ENCODE measurements around the gene TUBGCP6. TPM values are rescaled to one million over a fixed set of nuclear protein-coding genes. Genes with fewer than 3 reads are reported as not detected.
A peak's percentile ranks its signal among the peaks of the same experiment; 100 is the strongest.

TUBGCP6 gene
- total and polyA plus RNA-seq, 2 experiments from 2014 or later, result 18.6 to 47.1 TPM

DNA sequence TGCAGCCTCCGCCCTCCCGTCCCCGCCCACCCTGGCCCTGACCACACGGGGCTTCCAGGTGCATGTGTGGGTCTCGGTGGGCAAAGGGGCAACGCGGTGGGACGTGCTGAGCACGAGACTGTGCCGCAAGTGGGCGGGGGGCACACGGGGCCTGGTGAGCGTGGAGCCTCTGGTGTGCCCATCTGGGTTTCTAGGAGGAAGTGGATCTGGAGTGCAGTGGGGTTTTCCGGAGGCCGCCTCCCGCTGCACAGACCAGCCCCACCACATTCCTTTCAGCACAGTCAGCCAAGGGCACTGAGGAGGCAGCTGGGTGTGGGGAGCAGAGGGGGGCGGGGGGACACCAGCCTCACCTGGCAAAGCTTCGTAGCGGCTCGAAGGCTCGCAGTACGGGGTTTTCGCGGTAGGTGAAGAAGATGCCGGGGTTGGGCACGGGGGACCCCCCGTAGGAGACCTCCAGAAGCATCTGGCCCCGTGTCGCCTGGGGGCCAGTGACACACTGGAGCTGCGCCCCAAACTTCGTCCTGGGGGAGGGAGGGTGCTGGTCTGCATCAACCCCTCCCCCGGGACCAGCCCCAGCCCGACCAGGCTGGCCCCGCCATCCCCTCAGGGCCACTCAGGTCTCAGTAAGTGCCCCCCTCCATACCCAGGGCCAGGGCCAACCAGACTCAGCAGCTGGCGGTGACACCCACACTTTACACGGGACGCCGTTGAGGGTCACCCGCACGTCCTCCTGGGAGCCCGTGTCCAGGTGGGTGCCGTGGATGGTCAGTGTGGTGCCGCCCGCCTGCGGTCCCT lies 37.7 kb upstream of the TUBGCP6 start:
- no peak overlapping the region for H2AFZ ChIP-seq
- no peaks in the 10 kb centered on the region for H4K20me1 ChIP-seq (replicated peaks; ENCODE audit: insufficient read depth)
- Mint-ChIP-seq H3K4me1 (no peaks in the 10 kb centered on the region), H3K36me3 (ENCODE audit: low read depth) (peaks cover 44% of the 10 kb centered on the region), H3K4me3 (no peak overlapping the region), H3K27me3 (ENCODE audit: insufficient read depth, low read depth, poor library complexity) (peaks cover 9% of the 10 kb centered on the region), H3K9me3 (no peaks in the 10 kb centered on the region), H3K27ac (no peak overlapping the region)
- TF ChIP-seq NANOG (IDR thresholded peaks at IDR 0.05; ENCODE audit: borderline replicate concordance), result no peak
- no peak for TF ChIP-seq POLR2AphosphoS5 (IDR thresholded peaks at IDR 0.05; ENCODE audit: low read depth)
- no peak for TF ChIP-seq ZNF114 (CRISPR knock-in tag; IDR thresholded peaks at IDR 0.05)
- TF ChIP-seq, protein P1, sequence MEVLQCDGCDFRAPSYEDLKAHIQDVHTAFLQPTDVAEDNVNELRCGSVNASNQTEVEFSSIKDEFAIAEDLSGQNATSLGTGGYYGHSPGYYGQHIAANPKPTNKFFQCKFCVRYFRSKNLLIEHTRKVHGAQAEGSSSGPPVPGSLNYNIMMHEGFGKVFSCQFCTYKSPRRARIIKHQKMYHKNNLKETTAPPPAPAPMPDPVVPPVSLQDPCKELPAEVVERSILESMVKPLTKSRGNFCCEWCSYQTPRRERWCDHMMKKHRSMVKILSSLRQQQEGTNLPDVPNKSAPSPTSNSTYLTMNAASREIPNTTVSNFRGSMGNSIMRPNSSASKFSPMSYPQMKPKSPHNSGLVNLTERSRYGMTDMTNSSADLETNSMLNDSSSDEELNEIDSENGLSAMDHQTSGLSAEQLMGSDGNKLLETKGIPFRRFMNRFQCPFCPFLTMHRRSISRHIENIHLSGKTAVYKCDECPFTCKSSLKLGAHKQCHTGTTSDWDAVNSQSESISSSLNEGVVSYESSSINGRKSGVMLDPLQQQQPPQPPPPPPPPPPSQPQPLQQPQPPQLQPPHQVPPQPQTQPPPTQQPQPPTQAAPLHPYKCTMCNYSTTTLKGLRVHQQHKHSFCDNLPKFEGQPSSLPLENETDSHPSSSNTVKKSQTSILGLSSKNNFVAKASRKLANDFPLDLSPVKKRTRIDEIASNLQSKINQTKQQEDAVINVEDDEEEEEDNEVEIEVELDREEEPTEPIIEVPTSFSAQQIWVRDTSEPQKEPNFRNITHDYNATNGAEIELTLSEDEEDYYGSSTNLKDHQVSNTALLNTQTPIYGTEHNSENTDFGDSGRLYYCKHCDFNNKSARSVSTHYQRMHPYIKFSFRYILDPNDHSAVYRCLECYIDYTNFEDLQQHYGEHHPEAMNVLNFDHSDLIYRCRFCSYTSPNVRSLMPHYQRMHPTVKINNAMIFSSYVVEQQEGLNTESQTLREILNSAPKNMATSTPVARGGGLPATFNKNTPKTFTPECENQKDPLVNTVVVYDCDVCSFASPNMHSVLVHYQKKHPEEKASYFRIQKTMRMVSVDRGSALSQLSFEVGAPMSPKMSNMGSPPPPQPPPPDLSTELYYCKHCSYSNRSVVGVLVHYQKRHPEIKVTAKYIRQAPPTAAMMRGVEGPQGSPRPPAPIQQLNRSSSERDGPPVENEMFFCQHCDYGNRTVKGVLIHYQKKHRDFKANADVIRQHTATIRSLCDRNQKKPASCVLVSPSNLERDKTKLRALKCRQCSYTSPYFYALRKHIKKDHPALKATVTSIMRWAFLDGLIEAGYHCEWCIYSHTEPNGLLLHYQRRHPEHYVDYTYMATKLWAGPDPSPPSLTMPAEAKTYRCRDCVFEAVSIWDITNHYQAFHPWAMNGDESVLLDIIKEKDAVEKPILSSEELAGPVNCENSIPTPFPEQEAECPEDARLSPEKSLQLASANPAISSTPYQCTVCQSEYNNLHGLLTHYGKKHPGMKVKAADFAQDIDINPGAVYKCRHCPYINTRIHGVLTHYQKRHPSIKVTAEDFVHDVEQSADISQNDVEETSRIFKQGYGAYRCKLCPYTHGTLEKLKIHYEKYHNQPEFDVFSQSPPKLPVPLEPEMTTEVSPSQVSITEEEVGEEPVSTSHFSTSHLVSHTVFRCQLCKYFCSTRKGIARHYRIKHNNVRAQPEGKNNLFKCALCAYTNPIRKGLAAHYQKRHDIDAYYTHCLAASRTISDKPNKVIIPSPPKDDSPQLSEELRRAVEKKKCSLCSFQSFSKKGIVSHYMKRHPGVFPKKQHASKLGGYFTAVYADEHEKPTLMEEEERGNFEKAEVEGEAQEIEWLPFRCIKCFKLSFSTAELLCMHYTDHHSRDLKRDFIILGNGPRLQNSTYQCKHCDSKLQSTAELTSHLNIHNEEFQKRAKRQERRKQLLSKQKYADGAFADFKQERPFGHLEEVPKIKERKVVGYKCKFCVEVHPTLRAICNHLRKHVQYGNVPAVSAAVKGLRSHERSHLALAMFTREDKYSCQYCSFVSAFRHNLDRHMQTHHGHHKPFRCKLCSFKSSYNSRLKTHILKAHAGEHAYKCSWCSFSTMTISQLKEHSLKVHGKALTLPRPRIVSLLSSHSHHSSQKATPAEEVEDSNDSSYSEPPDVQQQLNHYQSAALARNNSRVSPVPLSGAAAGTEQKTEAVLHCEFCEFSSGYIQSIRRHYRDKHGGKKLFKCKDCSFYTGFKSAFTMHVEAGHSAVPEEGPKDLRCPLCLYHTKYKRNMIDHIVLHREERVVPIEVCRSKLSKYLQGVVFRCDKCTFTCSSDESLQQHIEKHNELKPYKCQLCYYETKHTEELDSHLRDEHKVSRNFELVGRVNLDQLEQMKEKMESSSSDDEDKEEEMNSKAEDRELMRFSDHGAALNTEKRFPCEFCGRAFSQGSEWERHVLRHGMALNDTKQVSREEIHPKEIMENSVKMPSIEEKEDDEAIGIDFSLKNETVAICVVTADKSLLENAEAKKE (CRISPR knock-in tag; IDR thresholded peaks at IDR 0.05), result no peak
- ATAC-seq (peak; percentile 29; the same call in 2 of the 3 replicates), DNase-seq (ENCODE audit: low spot score) (no peak)
- no peaks in the 10 kb centered on the region for H3K36me3 ChIP-seq (ENCODE audit: insufficient read depth)
- no peak overlapping the region for H3K4me2 ChIP-seq
- no peaks in the 10 kb centered on the region for H3K9me2 ChIP-seq (ENCODE audit: insufficient read depth)
- no peak overlapping the region for H3K4me3 ChIP-seq
- no peaks in the 10 kb centered on the region for H3K79me2 ChIP-seq (replicated peaks; ENCODE audit: insufficient read depth)
- H3F3A ChIP-seq (replicated peaks; ENCODE audit: low read depth), result no peaks in the 10 kb centered on the region
- H3K27me3 ChIP-seq (ENCODE audit: insufficient read depth), result no peaks in the 10 kb centered on the region
- H3K4me1 ChIP-seq (ENCODE audit: insufficient read depth), result no peaks in the 10 kb centered on the region
- no peak overlapping the region for H3K27ac ChIP-seq (ENCODE audit: low read depth)

DNA sequence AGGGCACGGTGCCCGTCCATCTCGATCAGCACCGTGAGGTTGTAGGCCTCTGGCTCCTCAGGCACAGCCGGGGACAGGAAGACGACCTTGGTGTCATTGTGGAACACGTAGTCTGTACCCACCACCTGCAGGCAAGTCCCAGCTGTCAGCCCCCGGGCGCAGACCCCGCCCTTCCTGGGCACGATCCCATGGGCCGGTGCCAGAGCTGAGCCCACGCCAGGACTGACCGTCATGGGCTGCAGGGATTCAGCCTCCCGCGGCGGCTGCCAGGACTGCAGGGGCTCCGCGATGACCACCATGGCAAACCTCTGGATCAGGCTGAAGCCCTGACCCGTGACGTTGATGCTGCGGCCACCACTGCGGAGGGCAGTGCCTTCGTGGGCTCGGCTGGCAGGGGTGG lies 37.1 kb upstream of the TUBGCP6 start:
- no peaks in the 10 kb centered on the region for H4K20me1 ChIP-seq (replicated peaks; ENCODE audit: insufficient read depth)
- no peak for ATAC-seq
- TF ChIP-seq ZNF331 (CRISPR knock-in tag; IDR thresholded peaks at IDR 0.05; ENCODE audit: low read depth), result no peak
- no peak for TF ChIP-seq JUNB (IDR thresholded peaks at IDR 0.05; ENCODE audit: unreplicated experiment)
- TF ChIP-seq ZNF114 (CRISPR knock-in tag; IDR thresholded peaks at IDR 0.05), result no peak
- TF ChIP-seq POLR2AphosphoS5 (IDR thresholded peaks at IDR 0.05; ENCODE audit: low read depth), result no peak
- TF ChIP-seq CREB1 (CRISPR knock-in tag; IDR thresholded peaks at IDR 0.05; ENCODE audit: low read depth), result no peak
- TF ChIP-seq, protein P2, sequence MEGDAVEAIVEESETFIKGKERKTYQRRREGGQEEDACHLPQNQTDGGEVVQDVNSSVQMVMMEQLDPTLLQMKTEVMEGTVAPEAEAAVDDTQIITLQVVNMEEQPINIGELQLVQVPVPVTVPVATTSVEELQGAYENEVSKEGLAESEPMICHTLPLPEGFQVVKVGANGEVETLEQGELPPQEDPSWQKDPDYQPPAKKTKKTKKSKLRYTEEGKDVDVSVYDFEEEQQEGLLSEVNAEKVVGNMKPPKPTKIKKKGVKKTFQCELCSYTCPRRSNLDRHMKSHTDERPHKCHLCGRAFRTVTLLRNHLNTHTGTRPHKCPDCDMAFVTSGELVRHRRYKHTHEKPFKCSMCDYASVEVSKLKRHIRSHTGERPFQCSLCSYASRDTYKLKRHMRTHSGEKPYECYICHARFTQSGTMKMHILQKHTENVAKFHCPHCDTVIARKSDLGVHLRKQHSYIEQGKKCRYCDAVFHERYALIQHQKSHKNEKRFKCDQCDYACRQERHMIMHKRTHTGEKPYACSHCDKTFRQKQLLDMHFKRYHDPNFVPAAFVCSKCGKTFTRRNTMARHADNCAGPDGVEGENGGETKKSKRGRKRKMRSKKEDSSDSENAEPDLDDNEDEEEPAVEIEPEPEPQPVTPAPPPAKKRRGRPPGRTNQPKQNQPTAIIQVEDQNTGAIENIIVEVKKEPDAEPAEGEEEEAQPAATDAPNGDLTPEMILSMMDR (conservative IDR thresholded peaks at IDR 0.05; ENCODE audit: low read depth in 2 of 2), result no peak
- TF ChIP-seq EZH2phosphoT487 (IDR thresholded peaks at IDR 0.05; ENCODE audit: unreplicated experiment), result no peak
- TF ChIP-seq EZH2 (IDR thresholded peaks at IDR 0.05; ENCODE audit: low read depth, unreplicated experiment), result no peak
- TF ChIP-seq, protein P3, sequence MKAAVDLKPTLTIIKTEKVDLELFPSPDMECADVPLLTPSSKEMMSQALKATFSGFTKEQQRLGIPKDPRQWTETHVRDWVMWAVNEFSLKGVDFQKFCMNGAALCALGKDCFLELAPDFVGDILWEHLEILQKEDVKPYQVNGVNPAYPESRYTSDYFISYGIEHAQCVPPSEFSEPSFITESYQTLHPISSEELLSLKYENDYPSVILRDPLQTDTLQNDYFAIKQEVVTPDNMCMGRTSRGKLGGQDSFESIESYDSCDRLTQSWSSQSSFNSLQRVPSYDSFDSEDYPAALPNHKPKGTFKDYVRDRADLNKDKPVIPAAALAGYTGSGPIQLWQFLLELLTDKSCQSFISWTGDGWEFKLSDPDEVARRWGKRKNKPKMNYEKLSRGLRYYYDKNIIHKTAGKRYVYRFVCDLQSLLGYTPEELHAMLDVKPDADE (IDR thresholded peaks at IDR 0.05), result no peak

More for the DNA sequence above, 37.1 kb upstream of the TUBGCP6 start:
- no peaks in the 10 kb centered on the region for H3K4me1 ChIP-seq (ENCODE audit: insufficient read depth)
- no peak overlapping the region for H2AFZ ChIP-seq
- H3K36me3 ChIP-seq (ENCODE audit: insufficient read depth), result 0 out of 2 replicates have a peak, but pooled peaks cover 4% of the 10 kb centered on the region
- Mint-ChIP-seq H3K27me3 (ENCODE audit: insufficient read depth, low read depth, poor library complexity) (peaks cover 11% of the 10 kb centered on the region), H3K27ac (no peak overlapping the region), H3K9me3 (peaks cover 2% of the 10 kb centered on the region; the same call in 1 of the 3 replicates), H3K4me1 (no peaks in the 10 kb centered on the region), H3K4me3 (no peak overlapping the region), H3K36me3 (ENCODE audit: low read depth) (peaks cover 50% of the 10 kb centered on the region)
- no peaks in the 10 kb centered on the region for H3F3A ChIP-seq (replicated peaks; ENCODE audit: low read depth)
- no peaks in the 10 kb centered on the region for H3K27me3 ChIP-seq (ENCODE audit: insufficient read depth)
- H3K4me3 ChIP-seq, result no peak overlapping the region
- DNase-seq (ENCODE audit: low spot score), result no peak
- H3K4me2 ChIP-seq, result no peak overlapping the region
- H3K9me2 ChIP-seq (ENCODE audit: insufficient read depth), result no peaks in the 10 kb centered on the region
- H3K27ac ChIP-seq (ENCODE audit: low read depth), result no peak overlapping the region
- no peaks in the 10 kb centered on the region for H3K79me2 ChIP-seq (replicated peaks; ENCODE audit: insufficient read depth)
